Panc1 (cell line): ENCODE measurements around the gene COL5A1. TPM values are rescaled to one million over a fixed set of nuclear protein-coding genes. Genes with fewer than 3 reads are reported as not detected.

Experiments used
- microRNA-seq: library from miRNA; unstranded; fragments of <30 nt; microRNA quantifications from one replicate; pipeline ENCODE4 v1.1.0, GENCODE V29; 2020; ENCODE audit not compliant: unreplicated experiment
- total RNA-seq: library from RNA; stranded (reverse); gene quantifications from one replicate; pipeline ENCODE4 v1.2.1, GENCODE V29; 2021; ENCODE audit not compliant: unreplicated experiment

Gene COL5A1
- total RNA-seq, 1 experiment from 2014 or later = 5.7 TPM

Small RNA genes lying within 50 kb of the gene (microRNA-seq; reads per million reads assigned to microRNA genes)
- gene MIR3689A = not detected
- gene MIR3689B = not detected
- gene MIR3689C = not detected
- not detected for gene MIR3689D1
- not detected for gene MIR3689D2
- not detected for gene MIR3689E
- not detected for gene MIR3689F

Other genes with a start within 250 kb of the COL5A1 start
- gene FCN2, start 239.0 kb downstream of the COL5A1 start, total RNA-seq = not detected